ENCODE results near the gene ZDHHC14. TPM values are rescaled to one million over a fixed set of nuclear protein-coding genes. Genes with fewer than 3 reads are reported as not detected.

ZDHHC14 gene
- total RNA-seq, 1 experiment from 2014 or later, result 4.9 TPM

- no peaks in the 10 kb centered on the region for H3K9me3 ChIP-seq (ENCODE audit: low read length)
- no peaks in the 10 kb centered on the region for H3K79me2 ChIP-seq (ENCODE audit: low read length)
- no peaks in the 10 kb centered on the region for H3F3A ChIP-seq (ENCODE audit: low read length, unreplicated experiment)
- no peak for DNase-seq
- H3K9ac ChIP-seq (ENCODE audit: low read length), result no peak overlapping the region
- BruUV-seq (replicated peaks), result no TSS peak
- H3K27ac ChIP-seq (ENCODE audit: low read length), result no peak overlapping the region
- no peak overlapping the region for H2AFZ ChIP-seq (ENCODE audit: low read length)
- no peaks in the 10 kb centered on the region for H3K27me3 ChIP-seq (ENCODE audit: low read length)
- H3K4me2 ChIP-seq (ENCODE audit: low read length), result no peak overlapping the region
- intact Hi-C loops (cut with micrococcal nuclease), result loop anchor here (10.0 kb wide), 1 partner anchor 84 kb away; no protein-coding TSS in a partner anchor
- no peak for ATAC-seq
- H3K36me3 ChIP-seq (ENCODE audit: low read depth, low read length), result no peaks in the 10 kb centered on the region
- CTCF ChIA-PET, result no interaction called here
- H4K20me1 ChIP-seq (ENCODE audit: low read length), result no peaks in the 10 kb centered on the region
- no peaks in the 10 kb centered on the region for H3K9me2 ChIP-seq (replicated peaks; ENCODE audit: low read length)
- H3K4me1 ChIP-seq (ENCODE audit: insufficient read depth, low read length), result peaks cover 11% of the 10 kb centered on the region
- POLR2A ChIA-PET (ENCODE audit: unreplicated experiment), result no interaction called here
- TF ChIP-seq CTCF (conservative IDR thresholded peaks at IDR 0.05; ENCODE audit: low read depth, low read length), result no peak
- no peak for TF ChIP-seq EZH2 (IDR thresholded peaks at IDR 0.05; ENCODE audit: low read length, unreplicated experiment)
- no peak for TF ChIP-seq EZH2phosphoT487 (IDR thresholded peaks at IDR 0.05; ENCODE audit: borderline replicate concordance, low read length)
- no peak overlapping the region for H3K4me3 ChIP-seq (ENCODE audit: low read length)
Observed at GRCh38 chr6:157530724-157531168, 149.8 kb downstream of the ZDHHC14 start.

- H3K9me2 ChIP-seq (replicated peaks; ENCODE audit: low read length), result no peaks in the 10 kb centered on the region
- H3K4me1 ChIP-seq (ENCODE audit: insufficient read depth, low read length), result peaks cover 15% of the 10 kb centered on the region
- no peaks in the 10 kb centered on the region for H3K9me3 ChIP-seq (ENCODE audit: low read length)
- ChIA-PET POLR2A (ENCODE audit: unreplicated experiment) (no interaction called here), CTCF (no interaction called here)
- TF ChIP-seq CTCF (conservative IDR thresholded peaks at IDR 0.05; ENCODE audit: low read depth, low read length), result no peak
- TF ChIP-seq EZH2phosphoT487 (IDR thresholded peaks at IDR 0.05; ENCODE audit: borderline replicate concordance, low read length), result no peak
- TF ChIP-seq EZH2 (IDR thresholded peaks at IDR 0.05; ENCODE audit: low read length, unreplicated experiment), result no peak
- no TSS peak for BruUV-seq (replicated peaks)
- no peak overlapping the region for H3K4me3 ChIP-seq (ENCODE audit: low read length)
- no peaks in the 10 kb centered on the region for H4K20me1 ChIP-seq (ENCODE audit: low read length)
- H3K27me3 ChIP-seq (ENCODE audit: low read length), result no peaks in the 10 kb centered on the region
- H3K4me2 ChIP-seq (ENCODE audit: low read length), result no peak overlapping the region
- H3F3A ChIP-seq (ENCODE audit: low read length, unreplicated experiment), result no peaks in the 10 kb centered on the region
- no peak overlapping the region for H3K27ac ChIP-seq (ENCODE audit: low read length)
- no peak overlapping the region for H3K9ac ChIP-seq (ENCODE audit: low read length)
- ATAC-seq (no peak), DNase-seq (no peak)
- H2AFZ ChIP-seq (ENCODE audit: low read length), result no peak overlapping the region
- H3K79me2 ChIP-seq (ENCODE audit: low read length), result no peaks in the 10 kb centered on the region
- no peaks in the 10 kb centered on the region for H3K36me3 ChIP-seq (ENCODE audit: low read depth, low read length)
- intact Hi-C loops (cut with micrococcal nuclease), result loop anchor here (10.0 kb wide), 1 partner anchor 83 kb away; no protein-coding TSS in a partner anchor
Observed at GRCh38 chr6:157531169-157531985, 150.4 kb downstream of the ZDHHC14 start.

- intact Hi-C loops (cut with micrococcal nuclease), result loop anchor here (10.0 kb wide), 1 partner anchor 83 kb away; no protein-coding TSS in a partner anchor
- Histone ChIP-seq H3K4me3 (ENCODE audit: low read length) (no peak overlapping the region), H3K36me3 (ENCODE audit: low read depth, low read length) (no peaks in the 10 kb centered on the region), H2AFZ (ENCODE audit: low read length) (no peak overlapping the region), H3K4me1 (ENCODE audit: insufficient read depth, low read length) (peaks cover 17% of the 10 kb centered on the region), H3K4me2 (ENCODE audit: low read length) (no peak overlapping the region), H3K79me2 (ENCODE audit: low read length) (no peaks in the 10 kb centered on the region), H4K20me1 (ENCODE audit: low read length) (no peaks in the 10 kb centered on the region), H3K9me3 (ENCODE audit: low read length) (no peaks in the 10 kb centered on the region), H3K9ac (ENCODE audit: low read length) (no peak overlapping the region), H3K27me3 (ENCODE audit: low read length) (no peaks in the 10 kb centered on the region), H3K27ac (ENCODE audit: low read length) (no peak overlapping the region), H3K9me2 (replicated peaks; ENCODE audit: low read length) (no peaks in the 10 kb centered on the region), H3F3A (ENCODE audit: low read length, unreplicated experiment) (no peaks in the 10 kb centered on the region)
- no peak for DNase-seq
- ChIA-PET POLR2A (ENCODE audit: unreplicated experiment) (no interaction called here), CTCF (no interaction called here)
- no peak for TF ChIP-seq EZH2 (IDR thresholded peaks at IDR 0.05; ENCODE audit: low read length, unreplicated experiment)
- TF ChIP-seq EZH2phosphoT487 (IDR thresholded peaks at IDR 0.05; ENCODE audit: borderline replicate concordance, low read length), result no peak
- TF ChIP-seq CTCF (conservative IDR thresholded peaks at IDR 0.05; ENCODE audit: low read depth, low read length), result no peak
- ATAC-seq, result no peak
- BruUV-seq (replicated peaks), result no TSS peak
Observed at GRCh38 chr6:157531986-157532365, 151.0 kb downstream of the ZDHHC14 start.

Measured in PC-3 (cell line).